ENCODE results near the gene SPRED2.

Gene SPRED2

GRCh38 chr2:65442420-65443020, 10.1 kb upstream of the SPRED2 start:
- no peak for DNase-seq (ENCODE audit: low read depth, low spot score)

DNA sequence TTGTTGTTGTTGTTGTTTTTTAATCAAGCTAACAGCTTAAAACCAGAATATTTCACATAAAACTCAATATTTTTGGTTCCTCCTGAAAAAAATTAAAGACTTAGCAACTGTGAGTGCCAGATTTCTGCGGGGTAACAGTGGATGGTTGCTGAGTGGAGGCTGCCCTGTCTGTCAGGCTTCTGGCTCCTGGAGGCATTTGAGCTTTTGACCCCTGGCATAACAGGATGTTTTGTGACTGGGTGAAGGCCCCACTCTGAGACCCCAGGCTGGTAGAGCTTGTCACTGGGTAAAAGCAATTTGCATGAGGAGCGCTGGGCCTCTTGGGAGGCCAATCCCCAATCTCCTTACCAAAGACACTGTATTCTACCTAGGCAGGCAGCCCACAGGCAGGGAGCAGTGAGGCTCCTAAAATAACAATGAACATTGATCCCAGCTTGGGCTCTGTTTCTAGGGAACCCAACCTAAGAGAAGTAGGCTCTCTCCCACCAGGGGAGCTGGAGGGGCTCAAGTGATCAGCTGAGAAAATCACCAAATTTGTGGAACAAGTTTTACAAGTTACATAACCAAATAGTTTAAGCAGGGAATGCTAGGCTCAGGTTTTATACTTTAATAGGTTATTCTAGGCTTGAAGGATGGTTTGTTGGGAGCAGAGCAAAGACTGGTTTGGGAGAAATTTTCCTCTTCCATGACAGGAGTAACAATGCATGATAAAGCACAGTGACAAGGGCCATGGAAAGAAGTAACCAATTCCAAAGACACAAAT, 5.9 kb upstream of the SPRED2 start:
- DNase-seq (ENCODE audit: low read depth, low spot score): no peak

- DNase-seq (ENCODE audit: low read depth, low spot score): no peak
Observed at GRCh38 chr2:65437392-65438135, 5.2 kb upstream of the SPRED2 start.

- no peak for DNase-seq (ENCODE audit: low read depth, low spot score)
Observed at GRCh38 chr2:65436824-65437221, 4.4 kb upstream of the SPRED2 start.

DNA sequence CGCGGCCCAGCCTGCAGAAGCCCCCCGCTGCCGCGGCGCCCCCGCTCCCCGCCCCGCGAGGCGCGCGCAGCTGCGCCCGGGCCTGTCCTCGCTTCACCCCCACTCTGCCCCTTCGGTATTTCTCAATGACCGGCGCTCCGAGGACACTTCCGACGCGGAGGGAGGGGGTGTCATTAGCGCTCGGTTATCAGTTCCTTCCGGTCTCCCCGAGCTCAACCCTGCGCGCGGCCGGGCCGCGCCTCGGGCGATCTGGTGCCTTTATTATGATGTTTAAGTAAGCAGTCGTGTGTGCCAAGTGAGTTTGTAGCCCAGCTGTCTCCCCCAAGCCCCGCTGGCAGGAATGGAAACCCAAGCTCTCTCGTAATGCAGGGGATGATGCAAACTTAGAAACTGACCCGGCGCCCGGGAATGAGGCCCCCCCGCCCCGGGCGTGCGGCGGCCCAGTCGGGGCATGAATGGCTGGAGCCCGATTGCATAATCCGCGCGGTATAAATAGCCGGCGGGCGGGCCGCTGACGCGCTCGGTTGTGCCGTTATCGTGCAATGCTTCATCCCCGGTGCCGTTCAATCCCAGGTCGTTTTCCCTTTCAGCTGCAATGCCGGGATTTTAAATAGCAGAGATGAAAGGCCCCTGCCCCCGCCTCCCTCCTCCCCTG, 3.9 kb upstream of the SPRED2 start:
- peak; percentile 81 for DNase-seq (ENCODE audit: low read depth, low spot score)

DNA sequence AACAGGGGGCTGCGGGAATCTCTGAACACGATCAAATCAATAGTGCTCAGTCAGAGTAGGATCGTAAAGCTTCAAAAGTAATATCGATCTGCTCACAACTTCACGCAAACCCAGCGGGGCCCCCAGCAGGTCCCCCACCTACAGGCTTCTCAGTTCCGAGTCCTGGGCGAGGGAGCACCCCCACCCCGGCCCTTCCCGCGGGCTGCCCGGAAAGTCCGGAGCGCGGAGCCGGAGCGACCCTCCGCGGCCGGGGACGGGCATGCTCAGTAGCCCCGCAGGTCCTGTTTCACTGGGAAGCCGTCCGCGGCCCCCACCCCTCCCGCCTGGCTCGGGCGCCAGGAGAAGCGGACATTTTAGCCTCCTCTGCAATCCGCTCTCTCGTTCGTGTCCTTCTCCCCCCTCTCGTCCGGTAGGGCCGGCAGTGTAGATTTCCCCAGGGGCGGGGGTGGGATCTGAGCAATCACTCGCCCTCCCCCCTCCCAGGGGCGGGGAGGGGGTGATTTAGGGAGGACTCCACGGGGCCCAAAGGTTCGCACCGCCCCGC, 3.3 kb upstream of the SPRED2 start:
- DNase-seq (ENCODE audit: low read depth, low spot score): peak; percentile 74

DNA sequence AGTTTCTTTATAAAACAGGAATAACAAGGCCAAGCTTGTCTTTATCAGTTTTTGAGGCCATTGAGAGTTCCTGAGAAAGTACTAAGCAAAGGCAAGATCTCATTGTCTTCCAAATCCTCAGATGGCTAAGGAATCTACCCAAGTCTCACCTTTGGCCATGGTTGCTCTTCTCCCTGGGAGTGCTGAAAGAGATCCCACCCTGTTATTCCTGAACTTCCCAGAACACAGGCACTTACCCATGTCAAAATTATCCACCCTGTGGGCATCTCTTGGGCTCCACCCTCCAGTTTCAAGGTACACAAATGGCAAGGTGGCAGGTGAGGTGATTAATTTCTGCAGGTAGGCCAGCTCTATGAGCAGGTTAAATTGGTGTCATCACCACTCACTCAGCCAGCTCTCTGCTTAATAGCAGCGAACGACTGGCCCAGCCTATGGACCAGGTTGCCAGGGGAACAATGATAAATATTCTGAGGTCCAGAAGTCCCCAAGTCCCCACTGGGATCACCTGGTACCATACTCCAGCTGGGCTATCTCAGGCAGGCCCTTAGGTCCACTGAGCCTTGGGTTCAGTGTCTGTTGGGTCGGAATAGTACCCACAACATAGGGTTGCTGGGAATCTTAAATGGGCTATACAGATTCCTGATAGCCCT, 2.3 kb upstream of the SPRED2 start:
- no peak for DNase-seq (ENCODE audit: low read depth, low spot score)

- DNase-seq (ENCODE audit: low read depth, low spot score): no peak
Observed at GRCh38 chr2:65431421-65432226, 775 bp downstream of the SPRED2 start.

GRCh38 chr2:65430603-65431420, 1.6 kb downstream of the SPRED2 start:
- DNase-seq (ENCODE audit: low read depth, low spot score): no peak

- no peak for DNase-seq (ENCODE audit: low read depth, low spot score)
Observed at GRCh38 chr2:65429786-65430602, 2.4 kb downstream of the SPRED2 start.

DNA sequence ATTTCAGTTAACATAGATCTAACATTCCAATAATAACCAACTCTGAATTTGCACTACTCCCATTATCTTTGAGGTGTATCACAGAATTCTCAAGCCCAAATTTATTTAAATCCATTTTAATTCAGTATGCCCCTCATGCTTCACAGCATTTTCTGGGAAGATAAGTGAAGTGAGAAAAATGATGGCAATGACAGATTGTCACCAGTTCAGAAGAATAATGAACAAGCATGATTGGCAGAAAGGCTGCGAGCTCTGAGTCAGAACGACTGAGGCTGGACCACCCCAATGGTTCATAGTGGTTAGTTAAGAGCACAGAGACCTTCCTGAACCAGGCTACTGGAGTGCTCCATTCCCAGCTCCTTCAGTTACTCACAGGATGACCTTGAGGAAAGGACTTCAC, 4.9 kb downstream of the SPRED2 start:
- no peak for DNase-seq (ENCODE audit: low read depth, low spot score)

DNA sequence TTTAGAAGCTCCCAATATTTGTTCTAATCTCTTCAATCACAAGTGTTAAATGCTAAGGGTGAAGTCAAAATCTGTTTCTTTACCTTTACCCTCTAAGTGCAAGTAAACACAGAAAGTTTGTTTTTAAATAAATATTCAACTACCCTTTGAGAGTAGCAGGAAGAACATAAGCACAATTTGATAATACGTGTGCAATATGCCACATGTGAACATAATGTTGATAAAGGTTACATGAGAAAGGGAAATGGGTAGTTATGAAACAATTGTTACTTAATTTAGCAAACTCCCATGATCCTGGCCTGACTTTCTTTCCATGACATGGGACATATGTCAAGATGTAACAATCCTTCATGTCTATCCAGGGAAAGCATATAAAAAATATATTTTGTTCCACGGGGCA, 7.1 kb downstream of the SPRED2 start:
- no peak for DNase-seq (ENCODE audit: low read depth, low spot score)

GRCh38 chr2:65424391-65424790, 8.0 kb downstream of the SPRED2 start:
- DNase-seq (ENCODE audit: low read depth, low spot score): no peak

GRCh38 chr2:65421432-65421748, 11.0 kb downstream of the SPRED2 start:
- DNase-seq (ENCODE audit: low read depth, low spot score): no peak

DNA sequence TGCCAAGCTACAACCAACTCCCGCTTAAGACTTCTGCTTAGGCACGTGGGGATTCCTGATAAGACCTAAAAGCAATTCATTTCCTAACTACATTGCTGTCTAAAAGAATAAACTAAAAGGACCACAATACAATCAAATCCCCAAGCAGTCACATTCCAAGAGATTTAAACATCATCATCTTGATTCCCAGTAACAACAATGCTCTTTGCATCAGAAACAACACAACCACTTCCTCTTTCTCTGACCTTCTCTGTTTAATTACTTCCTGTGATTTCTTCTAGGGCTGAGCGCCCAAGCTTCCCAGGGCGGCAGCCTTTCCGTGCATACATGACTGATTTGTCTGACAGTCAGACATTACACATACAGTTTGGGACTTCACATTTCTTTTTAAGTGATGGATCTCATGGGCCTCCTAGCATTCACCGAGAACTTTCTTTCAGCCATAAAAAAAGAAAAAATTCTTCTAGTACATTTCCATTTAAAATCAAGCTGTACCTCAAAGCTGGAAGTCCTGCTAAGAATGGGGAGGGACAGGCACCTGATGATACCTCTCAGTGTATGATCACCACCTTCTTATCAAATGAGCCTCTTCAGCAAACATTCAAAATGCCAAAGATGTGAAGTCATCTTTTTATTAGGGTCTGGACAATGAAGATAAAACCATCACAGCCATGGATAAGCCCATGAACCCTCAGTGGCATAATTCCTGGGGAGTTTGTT, 11.5 kb downstream of the SPRED2 start:
- DNase-seq (ENCODE audit: low read depth, low spot score): no peak

DNA sequence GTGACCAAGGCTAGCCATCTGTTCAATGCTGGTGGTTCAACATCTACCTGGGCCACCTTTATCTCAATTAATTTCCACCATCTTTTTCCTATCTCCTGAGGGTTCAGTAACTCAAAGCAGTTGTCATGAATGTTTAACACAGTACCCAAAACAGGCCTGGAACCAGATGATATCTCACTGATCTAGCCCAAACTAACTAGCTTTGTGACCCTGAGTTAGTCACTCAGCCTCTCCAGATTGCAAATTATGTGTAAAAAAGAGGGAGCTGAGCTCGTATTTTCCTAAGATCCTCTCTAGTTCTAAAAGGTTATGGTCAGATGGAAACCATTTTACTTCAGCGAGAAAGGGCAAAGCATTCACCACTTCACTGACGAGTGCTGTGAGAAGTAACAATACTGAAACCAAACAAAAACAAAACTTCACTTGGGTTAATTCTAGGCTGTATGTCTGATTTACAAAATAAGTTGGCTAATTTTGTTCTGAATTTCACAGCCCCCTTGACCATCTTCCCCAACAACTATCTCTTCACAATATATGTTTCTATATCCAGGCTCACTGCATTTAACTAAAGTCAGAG, 14.8 kb downstream of the SPRED2 start:
- DNase-seq (ENCODE audit: low read depth, low spot score): no peak

- DNase-seq (ENCODE audit: low read depth, low spot score): no peak
Observed at GRCh38 chr2:65416945-65417344, 15.5 kb downstream of the SPRED2 start.

DNA sequence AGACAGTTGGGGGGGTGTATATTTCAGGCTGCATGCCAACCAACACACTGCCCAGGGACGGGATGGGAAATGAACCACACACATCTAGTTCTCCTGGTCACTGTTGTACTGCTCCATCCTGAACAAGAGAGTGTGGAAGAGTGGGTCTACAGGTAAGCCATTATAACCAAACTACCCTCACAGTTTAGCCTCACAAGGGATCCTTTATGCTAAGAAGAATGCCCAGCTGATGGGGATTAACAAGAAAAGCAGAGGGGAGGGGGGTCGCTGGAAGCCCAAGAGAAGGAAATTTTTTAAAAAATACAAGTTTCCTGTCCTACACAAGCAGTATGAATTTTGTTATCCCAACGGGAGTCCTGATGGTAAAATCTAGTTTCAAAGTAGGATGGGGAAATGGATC, 16.1 kb downstream of the SPRED2 start:
- DNase-seq (ENCODE audit: low read depth, low spot score): no peak

Data from brain pericyte (primary cell).